GM10248 (cell line): Measurements from ENCODE around the gene TFG.

Source experiments
- CTCF ChIA-PET: fragments of 300-600 bp; sonication (Branson Sonifier 250); formaldehyde crosslinking; extraction: SDS; loops from one replicate; lab custom pipeline; 2021; ENCODE audit warnings: antibody characterized with exemption; lab: Yijun Ruan, JAX
- POLR2A ChIA-PET: fragments of 350-650 bp; sonication (Branson Sonifier 250); formaldehyde crosslinking; extraction: SDS; loops from one replicate; lab custom pipeline; 2020; ENCODE audit warnings: antibody characterized with exemption; lab: Yijun Ruan, JAX
- DNase-seq: peaks from one replicate; pipeline ENCODE4 v3.0.0; 2012; ENCODE audit errors: extremely low spot score
- CTCF ChIP-seq: IDR thresholded peaks from 2 replicates; pipeline ENCODE4 v1.5.1; 2012; ENCODE audit warnings: mild to moderate bottlenecking, low read depth; ENCODE audit errors: extremely low read depth, missing control alignments, control extremely low read depth

Gene TFG

GRCh38 chr3:100706365-100706764, 2.9 kb upstream of the TFG start:
- ChIA-PET POLR2A (no interaction called here), CTCF (interaction anchor here (1.0 to 1.7 kb wide), 4 partner anchors 10 to 28 kb away, joined by 3 to 4 read pairs (median 3); no protein-coding TSS in a partner anchor)
- DNase-seq, result no peak
- TF ChIP-seq CTCF, result no peak

GRCh38 chr3:100708644-100708988, 678 bp upstream of the TFG start:
- CTCF ChIA-PET, result interaction anchor here (0.8 to 1.4 kb wide), 3 partner anchors 14 to 865 kb away, joined by 3 to 4 read pairs (median 3); partner anchors contain the start of gene PCNP
- TF ChIP-seq CTCF, result no peak
- no peak for DNase-seq
- POLR2A ChIA-PET, result interaction anchor here (0.6 kb wide), 1 partner anchor 22 kb away, joined by 3 read pairs; no protein-coding TSS in a partner anchor

- DNase-seq, result peak; percentile 24
- TF ChIP-seq CTCF, result no peak
- ChIA-PET CTCF (interaction anchor here (0.9 to 2.9 kb wide), 12 partner anchors 10 to 456 kb away, joined by 3 to 11 read pairs (median 4); no protein-coding TSS in a partner anchor), POLR2A (no interaction called here)
Measured at GRCh38 chr3:100709842-100710260, 557 bp downstream of the TFG start.

- CTCF ChIA-PET, result interaction anchor here (0.7 to 2.9 kb wide), 22 partner anchors 9 to 903 kb away, joined by 3 to 11 read pairs (median 3); no protein-coding TSS in a partner anchor
- POLR2A ChIA-PET, result interaction anchor here (0.6 to 1.4 kb wide), 3 partner anchors 54 to 1069 kb away, joined by 3 to 4 read pairs (median 3); partner anchors contain the start of genes LNP1 and NXPE3
- peak; percentile 64 for DNase-seq
- no peak for TF ChIP-seq CTCF
Measured at GRCh38 chr3:100710261-100710968, 1.1 kb downstream of the TFG start.

- no peak for TF ChIP-seq CTCF
- ChIA-PET CTCF (interaction anchor here (0.9 to 2.7 kb wide), 4 partner anchors 10 to 21 kb away, joined by 3 to 11 read pairs (median 5); no protein-coding TSS in a partner anchor), POLR2A (interaction anchor here (0.7 to 0.9 kb wide), 2 partner anchors 10 to 46 kb away, joined by 3 read pairs; no protein-coding TSS in a partner anchor)
Measured at GRCh38 chr3:100715176-100715575, 5.9 kb downstream of the TFG start.

GRCh38 chr3:100717063-100717462, 7.8 kb downstream of the TFG start:
- no peak for DNase-seq
- ChIA-PET CTCF (interaction anchor here (1.5 kb wide), 1 partner anchor 255 kb away, joined by 3 read pairs; no protein-coding TSS in a partner anchor), POLR2A (no interaction called here)
- no peak for TF ChIP-seq CTCF

More at GRCh38 chr3:100715176-100715575, 5.9 kb downstream of the TFG start:
- no peak for DNase-seq
